NCI-H1694 (cell line): ENCODE data around the gene PPP1R15A.
"Not testable (repeated sequence)": the region's sequence is repeated elsewhere in the genome, so short reads cannot be mapped to it uniquely, and the experiment has no call there.

Experiments used
- DNase-seq: peaks from one replicate; lab custom pipeline; 2025; lab: John Stamatoyannopoulos, UW

Gene PPP1R15A

GRCh38 chr19:48872182-48872883, at the start of gene PPP1R15A:
PPP1R15A (plus strand) TSS chr19:48872421; CDS start chr19:48873234, 813 bp downstream.
- DNase-seq: peak; percentile 97

GRCh38 chr19:48822514-48822913, 49.7 kb upstream of the PPP1R15A start:
- no peak for DNase-seq

GRCh38 chr19:48826606-48827020, 45.6 kb upstream of the PPP1R15A start:
- DNase-seq: no peak

- DNase-seq: no peak
These were observed 42.1 kb upstream of the PPP1R15A start for GRCh38 chr19:48830088-48830487.

- DNase-seq: no peak
These were observed 41.3 kb upstream of the PPP1R15A start for GRCh38 chr19:48830965-48831364.

GRCh38 chr19:48833049-48833448, 39.2 kb upstream of the PPP1R15A start:
- no peak for DNase-seq

GRCh38 chr19:48833977-48834376, 38.2 kb upstream of the PPP1R15A start:
- no peak for DNase-seq

GRCh38 chr19:48835734-48836088, 36.5 kb upstream of the PPP1R15A start:
- DNase-seq: peak; percentile 97

- DNase-seq: peak; percentile 41
These were observed 35.9 kb upstream of the PPP1R15A start, which contains the start of gene HSD17B14 for GRCh38 chr19:48836089-48837017. HSD17B14 (minus strand) TSS chr19:48836491; CDS start chr19:48836411, 80 bp downstream.

GRCh38 chr19:48837051-48837524, 35.1 kb upstream of the PPP1R15A start:
- DNase-seq: peak; percentile 95

GRCh38 chr19:48837687-48838086, 34.5 kb upstream of the PPP1R15A start:
- no peak for DNase-seq

GRCh38 chr19:48841047-48841446, 31.2 kb upstream of the PPP1R15A start:
- no peak for DNase-seq

- DNase-seq: no peak
These were observed 30.6 kb upstream of the PPP1R15A start for GRCh38 chr19:48841571-48841970.

GRCh38 chr19:48842789-48843162, 29.4 kb upstream of the PPP1R15A start:
- peak; percentile 83 for DNase-seq

GRCh38 chr19:48844472-48844871, 27.7 kb upstream of the PPP1R15A start:
- DNase-seq: no peak

- DNase-seq: no peak
These were observed 26.8 kb upstream of the PPP1R15A start for GRCh38 chr19:48845384-48845783.

GRCh38 chr19:48846659-48847058, 25.6 kb upstream of the PPP1R15A start:
- DNase-seq: not testable (repeated sequence)

- DNase-seq: no peak
These were observed 19.9 kb upstream of the PPP1R15A start for GRCh38 chr19:48852292-48852691.

GRCh38 chr19:48853483-48853882, 18.7 kb upstream of the PPP1R15A start:
- DNase-seq: no peak

GRCh38 chr19:48854103-48854502, 18.1 kb upstream of the PPP1R15A start:
- no peak for DNase-seq

- DNase-seq: no peak
These were observed 15.3 kb upstream of the PPP1R15A start for GRCh38 chr19:48856921-48857320.

- DNase-seq: no peak
These were observed 13.1 kb upstream of the PPP1R15A start for GRCh38 chr19:48858984-48859710.
